Fibroblast of lung (primary cell): Measurements from ENCODE around the gene CD68. TPM values are rescaled to one million over a fixed set of nuclear protein-coding genes. Genes with fewer than 3 reads are reported as not detected.

ENCODE experiments used
- DNase-seq, 2 donors: peaks; one replicate each; pipeline versions ENCODE4 v3.0.0 to v3.0.0-alpha.2; 2010; ENCODE audit warnings: low read depth in 2 of 2
- H2AFZ ChIP-seq: 2 replicates; pipeline ENCODE4 v1.5.1; 2012; ENCODE audit warnings: low read length, control low read depth, inconsistent platforms
- H3K27ac ChIP-seq: 2 replicates; pipeline ENCODE4 v1.5.1; 2011; ENCODE audit warnings: low read length, control low read depth; ENCODE audit not compliant: insufficient read depth
- H3K27me3 ChIP-seq: 2 replicates; pipeline ENCODE4 v1.5.1; 2011; ENCODE audit warnings: mild to moderate bottlenecking, low read length; ENCODE audit not compliant: control insufficient read depth, insufficient read depth
- H3K36me3 ChIP-seq: 2 replicates; pipeline ENCODE4 v1.5.1; 2011; ENCODE audit warnings: low read length; ENCODE audit not compliant: control insufficient read depth, insufficient read depth
- H3K4me1 ChIP-seq: 2 replicates; pipeline ENCODE4 v1.5.1; 2011; ENCODE audit warnings: low read length; ENCODE audit not compliant: control insufficient read depth, insufficient read depth; ENCODE audit errors: extremely low read depth
- H3K4me2 ChIP-seq: 2 replicates; pipeline ENCODE4 v1.5.1; 2011; ENCODE audit warnings: low read length, control low read depth; ENCODE audit not compliant: insufficient read depth; ENCODE audit errors: extremely low read depth
- H3K4me3 ChIP-seq, 4 experiments: fragments of 200-600 bp in 1 of 4; sonication (generic) in 1 of 4; replicated peaks in 1 of 4; 2 replicates each; pipeline ENCODE4 v1.5.1; 2011 to 2016; ENCODE audit warnings: low read length in 4 of 4, low read depth in 3 of 4, mild to moderate bottlenecking in 3 of 4, control low read depth in 2 of 4, inconsistent platforms in 1 of 4, mixed read lengths in 1 of 4; ENCODE audit not compliant: insufficient read depth in 1 of 4; ENCODE audit errors: control extremely low read depth in 1 of 4
- H3K79me2 ChIP-seq: 2 replicates; pipeline ENCODE4 v1.5.1; 2012; ENCODE audit warnings: mild to moderate bottlenecking, low read length, inconsistent platforms; ENCODE audit not compliant: control insufficient read depth, insufficient read depth
- H3K9ac ChIP-seq: 2 replicates; pipeline ENCODE4 v1.5.1; 2011; ENCODE audit warnings: mild to moderate bottlenecking, low read length, control low read depth; ENCODE audit not compliant: insufficient read depth
- H3K9me3 ChIP-seq: 2 replicates; pipeline ENCODE4 v1.5.1; 2012; ENCODE audit warnings: low read depth, low read length; ENCODE audit not compliant: control insufficient read depth, insufficient read depth
- H4K20me1 ChIP-seq: 2 replicates; pipeline ENCODE4 v1.5.1; 2011; ENCODE audit warnings: low read length; ENCODE audit not compliant: control insufficient read depth, insufficient read depth; ENCODE audit errors: extremely low read depth
- CTCF ChIP-seq, 2 donors: IDR thresholded peaks in 1 of 2; conservative IDR thresholded peaks in 1 of 2; 1 replicate in 1 of 2; 2 replicates in 1 of 2; pipeline ENCODE4 v1.5.1; 2011 to 2012; ENCODE audit warnings: low read length in 2 of 2, control low read depth in 1 of 2, inconsistent platforms in 1 of 2, low read depth in 1 of 2, mild to moderate bottlenecking in 1 of 2
- EZH2 ChIP-seq: IDR thresholded peaks from 2 replicates; pipeline ENCODE4 v1.5.1; 2012; ENCODE audit warnings: low read length, control low read depth, mild to moderate bottlenecking; ENCODE audit errors: missing control alignments
- polyA plus RNA-seq, 2 donors: library from polyadenylated mRNA; depleted of rRNA in 1 of 2; stranded (reverse) in 1 of 2; unstranded in 1 of 2; fragments of >200 nt; gene quantifications; 2 replicates each; pipeline ENCODE4 v1.2.1, GENCODE V29; 2011 to 2012; ENCODE audit warnings: missing spikeins in 1 of 2
- total RNA-seq: library from RNA; depleted of rRNA; stranded (reverse); fragments of >200 nt; gene quantifications from 2 replicates; pipeline ENCODE4 v1.2.1, GENCODE V29; 2014

CD68 gene
- total and polyA plus RNA-seq, 2 donors (not counting 1 experiment from before 2014, with no cell fraction given), result 29.4 to 90.4 TPM

- peak within 1 kb of the TSS; percentile 54 to 96 (median 80) for H3K4me3 ChIP-seq
- H3K9ac ChIP-seq, result peak within 1 kb of the TSS; percentile 80
- no peaks in the 10 kb centered on the region for H4K20me1 ChIP-seq
- TF ChIP-seq EZH2 (no peak), CTCF (conservative IDR thresholded peaks at IDR 0.05 in 1 of 2, IDR thresholded peaks at IDR 0.05 in 1 of 2; ENCODE audit: low read depth in 1 of 2, low read length in 2 of 2) (peak; percentile 55 to 65)
- peak within 1 kb of the TSS; percentile 55 for H2AFZ ChIP-seq
- H3K9me3 ChIP-seq, result no peaks in the 10 kb centered on the region
- peaks cover 43% of the 10 kb centered on the region for H3K79me2 ChIP-seq
- peaks cover 5% of the 10 kb centered on the region for H3K4me1 ChIP-seq
- peak within 1 kb of the TSS; percentile 93 for H3K4me2 ChIP-seq
- peaks cover under 1% of the 10 kb centered on the region for H3K27me3 ChIP-seq
- no peaks in the 10 kb centered on the region for H3K36me3 ChIP-seq
- DNase-seq, result peak; percentile 99 to 100
- H3K27ac ChIP-seq, result peak within 1 kb of the TSS; percentile 65
Measured at GRCh38 chr17:7614425-7615264, 35.2 kb downstream of the CD68 start, which contains the start of gene FXR2. Gene FXR2, minus strand, starts transcription at chr17:7614897. Its CDS starts 365 bp downstream, at chr17:7614532.

DNA sequence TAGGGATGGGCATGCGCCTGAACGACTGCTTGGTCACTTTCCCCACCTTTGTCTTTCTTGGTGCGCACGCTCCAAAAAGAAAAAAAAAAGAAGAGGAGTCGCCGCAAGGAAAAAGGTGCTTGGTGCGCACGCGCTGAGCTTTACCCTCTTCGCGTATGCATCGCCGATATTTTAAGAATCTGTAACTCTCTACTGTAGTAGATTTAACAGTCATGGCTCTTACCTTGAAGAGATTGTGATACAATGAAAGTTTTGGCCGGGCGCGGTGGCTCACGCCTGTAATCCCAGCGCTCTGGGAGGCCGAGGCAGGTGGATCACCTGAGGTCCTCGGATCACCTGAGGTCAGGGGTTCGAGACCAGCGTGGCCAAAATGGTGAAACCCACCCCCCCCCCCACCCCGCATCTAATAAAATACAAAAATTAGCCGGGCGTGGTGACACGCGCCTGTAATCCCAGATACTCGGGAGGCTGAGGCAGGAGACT lies 35.9 kb downstream of the CD68 start:
- Histone ChIP-seq H3K4me2 (peak overlapping the region; percentile 75), H4K20me1 (no peaks in the 10 kb centered on the region), H3K36me3 (no peaks in the 10 kb centered on the region), H3K4me3 (peak overlapping the region; percentile 36 to 64 (median 50)), H3K4me1 (peaks cover 5% of the 10 kb centered on the region), H2AFZ (peak overlapping the region; percentile 55), H3K79me2 (peaks cover 39% of the 10 kb centered on the region), H3K27me3 (peaks cover 3% of the 10 kb centered on the region), H3K27ac (peak overlapping the region; percentile 57), H3K9me3 (no peaks in the 10 kb centered on the region), H3K9ac (no peak overlapping the region)
- TF ChIP-seq CTCF (conservative IDR thresholded peaks at IDR 0.05 in 1 of 2, IDR thresholded peaks at IDR 0.05 in 1 of 2; ENCODE audit: low read depth in 1 of 2, low read length in 2 of 2) (no peak), EZH2 (no peak)
- DNase-seq, result no peak

DNA sequence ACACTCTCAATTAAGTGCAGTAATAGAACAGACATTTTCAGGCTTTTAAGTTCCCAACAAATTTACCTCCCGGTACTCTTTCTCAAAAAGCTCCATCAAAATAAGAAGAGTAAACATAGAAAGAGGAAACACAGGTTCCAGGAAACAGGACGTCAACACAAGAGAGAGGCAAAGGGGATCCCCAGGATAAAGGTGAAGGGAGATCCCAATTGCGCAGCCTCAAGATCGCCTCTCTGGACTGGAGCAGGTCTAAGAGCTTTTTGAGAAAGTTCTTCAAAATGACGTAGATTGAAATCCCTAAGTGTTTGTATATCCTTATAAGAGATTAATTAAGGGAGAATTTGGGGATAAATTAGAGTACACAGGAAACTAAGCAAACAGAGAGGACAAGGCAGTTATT lies 39.2 kb downstream of the CD68 start:
- Histone ChIP-seq H3K4me2 (no peak overlapping the region), H3K79me2 (peaks cover 7% of the 10 kb centered on the region), H3K9me3 (no peaks in the 10 kb centered on the region), H3K9ac (no peak overlapping the region), H3K27ac (no peak overlapping the region), H4K20me1 (no peaks in the 10 kb centered on the region), H3K27me3 (peaks cover 3% of the 10 kb centered on the region), H3K36me3 (no peaks in the 10 kb centered on the region), H3K4me1 (no peaks in the 10 kb centered on the region), H2AFZ (no peak overlapping the region), H3K4me3 (no peak overlapping the region)
- no peak for DNase-seq
- TF ChIP-seq CTCF (conservative IDR thresholded peaks at IDR 0.05 in 1 of 2, IDR thresholded peaks at IDR 0.05 in 1 of 2; ENCODE audit: low read depth in 1 of 2, low read length in 2 of 2), result no peak
- TF ChIP-seq EZH2, result no peak
